HepG2 (cell line): ENCODE data around the gene HMG20B.

Source experiments
- AKAP8 ChIP-seq: sonication (generic); formaldehyde crosslinking; IDR thresholded peaks from 2 replicates; pipeline ENCODE4 v1.5.1; 2020; ENCODE audit warnings: mild to moderate bottlenecking, missing genetic modification reagents
- KLF11 ChIP-seq: IDR thresholded peaks from 2 replicates; pipeline ENCODE4 v1.6.1; 2016; ENCODE audit warnings: missing compliant biosample characterization
- MATR3 ChIP-seq: sonication (generic); formaldehyde crosslinking; IDR thresholded peaks from 2 replicates; pipeline ENCODE4 v1.4.0; 2020; ENCODE audit warnings: missing genetic modification reagents
- ZNF747 ChIP-seq: sonication (generic); formaldehyde crosslinking; IDR thresholded peaks from 2 replicates; pipeline ENCODE4 v1.8.1; 2023; ENCODE audit warnings: missing genetic modification reagents, mild to moderate bottlenecking, borderline replicate concordance
- TF ChIP-seq, protein P1 (sequence below): sonication (generic); formaldehyde crosslinking; IDR thresholded peaks from 2 replicates; pipeline ENCODE4 v1.4.0; 2020; ENCODE audit warnings: mild to moderate bottlenecking, missing genetic modification reagents

DNA sequence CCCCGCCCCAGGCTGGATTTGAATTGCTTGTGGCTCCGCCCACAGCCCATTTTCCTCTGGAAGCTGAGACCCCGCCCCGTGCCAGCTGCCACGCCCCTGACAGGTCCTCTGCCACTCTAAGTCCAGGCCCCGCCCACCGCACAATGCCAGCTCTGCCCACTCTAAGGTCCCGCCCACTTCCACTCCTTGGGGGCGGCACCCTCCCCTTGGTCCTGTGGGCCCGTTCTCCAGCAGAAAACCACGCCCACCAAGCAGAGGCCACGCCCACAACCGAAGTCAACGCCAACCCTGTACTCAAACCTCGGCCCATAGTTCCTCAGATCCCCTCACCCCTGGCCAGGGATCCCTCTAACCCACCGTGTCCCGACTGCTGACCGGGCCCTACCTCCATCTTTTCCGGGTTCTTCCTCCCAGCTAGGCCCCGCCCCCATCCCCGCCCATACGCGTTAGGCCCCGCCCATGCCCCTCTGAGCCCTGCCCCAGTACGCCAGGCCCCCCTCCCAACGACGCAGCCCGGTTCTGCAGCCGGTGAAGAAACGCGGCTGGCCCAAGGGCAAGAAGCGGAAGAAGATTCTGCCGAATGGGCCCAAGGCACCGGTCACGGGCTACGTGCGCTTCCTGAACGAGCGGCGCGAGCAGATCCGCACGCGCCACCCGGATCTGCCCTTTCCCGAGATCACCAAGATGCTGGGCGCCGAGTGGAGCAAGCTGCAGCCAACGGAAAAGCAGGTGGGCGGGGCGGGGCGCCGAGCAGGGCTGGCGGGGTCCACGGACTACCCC, 1.3 kb downstream of the HMG20B start:
- TF ChIP-seq MATR3 (CRISPR knock-in tag), result no peak
- TF ChIP-seq ZNF747 (CRISPR knock-in tag), result no peak
- TF ChIP-seq, protein P1, sequence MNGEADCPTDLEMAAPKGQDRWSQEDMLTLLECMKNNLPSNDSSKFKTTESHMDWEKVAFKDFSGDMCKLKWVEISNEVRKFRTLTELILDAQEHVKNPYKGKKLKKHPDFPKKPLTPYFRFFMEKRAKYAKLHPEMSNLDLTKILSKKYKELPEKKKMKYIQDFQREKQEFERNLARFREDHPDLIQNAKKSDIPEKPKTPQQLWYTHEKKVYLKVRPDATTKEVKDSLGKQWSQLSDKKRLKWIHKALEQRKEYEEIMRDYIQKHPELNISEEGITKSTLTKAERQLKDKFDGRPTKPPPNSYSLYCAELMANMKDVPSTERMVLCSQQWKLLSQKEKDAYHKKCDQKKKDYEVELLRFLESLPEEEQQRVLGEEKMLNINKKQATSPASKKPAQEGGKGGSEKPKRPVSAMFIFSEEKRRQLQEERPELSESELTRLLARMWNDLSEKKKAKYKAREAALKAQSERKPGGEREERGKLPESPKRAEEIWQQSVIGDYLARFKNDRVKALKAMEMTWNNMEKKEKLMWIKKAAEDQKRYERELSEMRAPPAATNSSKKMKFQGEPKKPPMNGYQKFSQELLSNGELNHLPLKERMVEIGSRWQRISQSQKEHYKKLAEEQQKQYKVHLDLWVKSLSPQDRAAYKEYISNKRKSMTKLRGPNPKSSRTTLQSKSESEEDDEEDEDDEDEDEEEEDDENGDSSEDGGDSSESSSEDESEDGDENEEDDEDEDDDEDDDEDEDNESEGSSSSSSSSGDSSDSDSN (CRISPR knock-in tag), result no peak
- TF ChIP-seq AKAP8 (CRISPR knock-in tag), result no peak
- no peak for TF ChIP-seq KLF11 (CRISPR knock-in tag)
